HepG2 (cell line): ENCODE measurements around the gene CDK3. TPM values are rescaled to one million over a fixed set of nuclear protein-coding genes. Genes with fewer than 3 reads are reported as not detected.
A peak's percentile ranks its signal among the peaks of the same experiment; 100 is the strongest.

Source experiments
- CREM ChIP-seq, 2 experiments: sonication (generic) in 1 of 2; formaldehyde crosslinking in 1 of 2; IDR thresholded peaks; 2 replicates each; pipeline versions ENCODE4 v1.4.0 to v1.6.1; 2016 to 2020; ENCODE audit warnings: antibody characterized with exemption in 1 of 2, mild to moderate bottlenecking in 1 of 2, missing genetic modification reagents in 1 of 2
- ETV5 ChIP-seq: IDR thresholded peaks from 2 replicates; pipeline ENCODE4 v1.6.1; 2018; ENCODE audit warnings: missing biosample characterization, missing genetic modification reagents, inconsistent platforms, borderline replicate concordance
- FOXK2 ChIP-seq: fragments of 450-650 bp; IDR thresholded peaks from 2 replicates; pipeline ENCODE4 v1.6.1; 2016
- FOXO4 ChIP-seq: sonication (generic); formaldehyde crosslinking; conservative IDR thresholded peaks from 2 replicates; pipeline ENCODE4 v1.8.1; 2023; ENCODE audit warnings: missing genetic modification reagents
- HINFP ChIP-seq: sonication (generic); formaldehyde crosslinking; IDR thresholded peaks from 2 replicates; pipeline ENCODE4 v1.4.0; 2020; ENCODE audit warnings: low read depth, mild to moderate bottlenecking, missing genetic modification reagents
- HNRNPL ChIP-seq: fragments of 200-400 bp; formaldehyde crosslinking; IDR thresholded peaks from 2 replicates; pipeline ENCODE4 v1.6.1; 2017; ENCODE audit warnings: mild to moderate bottlenecking, low read depth, low read length
- KDM3A ChIP-seq: IDR thresholded peaks from 2 replicates; pipeline ENCODE4 v1.6.1; 2018; ENCODE audit warnings: low read depth, missing compliant biosample characterization
- LRRFIP1 ChIP-seq: sonication (generic); formaldehyde crosslinking; conservative IDR thresholded peaks from 2 replicates; pipeline ENCODE4 v1.4.0; 2020; ENCODE audit warnings: missing genetic modification reagents
- NFATC3 ChIP-seq: sonication (generic); formaldehyde crosslinking; IDR thresholded peaks from 2 replicates; pipeline ENCODE4 v1.5.1; 2020; ENCODE audit warnings: mild to moderate bottlenecking, missing genetic modification reagents
- PHF20 ChIP-seq: sonication (generic); formaldehyde crosslinking; IDR thresholded peaks from 2 replicates; pipeline ENCODE4 v1.5.0; 2020; ENCODE audit warnings: mild to moderate bottlenecking, missing genetic modification reagents
- RFX1 ChIP-seq: fragments of 450-650 bp; IDR thresholded peaks from 2 replicates; pipeline ENCODE4 v1.6.1; 2017
- RFXAP ChIP-seq: sonication (generic); formaldehyde crosslinking; IDR thresholded peaks from 2 replicates; pipeline ENCODE4 v1.4.0; 2020; ENCODE audit warnings: missing genetic modification reagents, borderline replicate concordance
- SAFB2 ChIP-seq: sonication (generic); formaldehyde crosslinking; IDR thresholded peaks from 2 replicates; pipeline ENCODE4 v1.5.1; 2020; ENCODE audit warnings: missing genetic modification reagents, low read depth, mild to moderate bottlenecking, borderline replicate concordance
- SALL2 ChIP-seq: sonication (generic); formaldehyde crosslinking; IDR thresholded peaks from 2 replicates; pipeline ENCODE4 v1.8.1; 2023; ENCODE audit warnings: mild to moderate bottlenecking, missing genetic modification reagents, inconsistent platforms
- SKI ChIP-seq: fragments of 450-650 bp; IDR thresholded peaks from one replicate; pipeline ENCODE4 v1.6.1; 2018; ENCODE audit warnings: mild to moderate bottlenecking; ENCODE audit not compliant: partially characterized antibody
- SMYD3 ChIP-seq: sonication (generic); formaldehyde crosslinking; IDR thresholded peaks from 2 replicates; pipeline ENCODE4 v1.8.1; 2023; ENCODE audit warnings: mild to moderate bottlenecking, missing genetic modification reagents
- TFDP2 ChIP-seq: sonication (generic); formaldehyde crosslinking; IDR thresholded peaks from 2 replicates; pipeline ENCODE4 v1.4.0; 2020; ENCODE audit warnings: missing genetic modification reagents
- ZIK1 ChIP-seq: sonication (generic); formaldehyde crosslinking; IDR thresholded peaks from 2 replicates; pipeline ENCODE4 v1.5.0; 2020; ENCODE audit warnings: mild to moderate bottlenecking, low read depth, missing genetic modification reagents, borderline replicate concordance
- ZNF264 ChIP-seq: sonication (generic); formaldehyde crosslinking; IDR thresholded peaks from 2 replicates; pipeline ENCODE4 v1.4.0; 2020; ENCODE audit warnings: missing genetic modification reagents
- ZNF282 ChIP-seq: fragments of 450-650 bp; IDR thresholded peaks from 2 replicates; pipeline ENCODE4 v1.6.1; 2018; ENCODE audit not compliant: partially characterized antibody
- ZNF432 ChIP-seq: sonication (generic); formaldehyde crosslinking; IDR thresholded peaks from 2 replicates; pipeline ENCODE4 v1.5.0; 2020; ENCODE audit warnings: missing genetic modification reagents, mild to moderate bottlenecking, borderline replicate concordance
- ZNF567 ChIP-seq: sonication (generic); formaldehyde crosslinking; IDR thresholded peaks from 2 replicates; pipeline ENCODE4 v1.8.1; 2023; ENCODE audit warnings: mild to moderate bottlenecking, missing genetic modification reagents, borderline replicate concordance
- ZNF629 ChIP-seq: sonication (generic); formaldehyde crosslinking; conservative IDR thresholded peaks from 2 replicates; pipeline ENCODE4 v1.5.0; 2020; ENCODE audit warnings: missing genetic modification reagents
- polyA plus RNA-seq, 8 experiments: library from polyadenylated mRNA; depleted of rRNA in 3 of 8; stranded (reverse) in 7 of 8; unstranded in 1 of 8; fragments of >200 nt; fragmentation: Illumina TruSeq in 4 of 8; extraction: Trizol in 4 of 8; gene quantifications; 2 replicates each; pipeline versions ENCODE4 v1.2.1 to v1.2.3, GENCODE V29; 2011 to 2016; ENCODE audit warnings: low read depth in 4 of 8, missing spikeins in 1 of 8, mixed read lengths in 1 of 8; ENCODE audit not compliant: insufficient read depth in 1 of 8
- total RNA-seq, 5 experiments: library from RNA; depleted of rRNA; stranded (reverse); fragments of >200 nt; fragmentation: Illumina TruSeq; extraction: Trizol; gene quantifications; 2 replicates each; pipeline ENCODE4 v1.2.3, GENCODE V29; 2016; ENCODE audit warnings: low read depth in 1 of 5

Gene CDK3
- total and polyA plus RNA-seq, 2 of the 13 experiments (the other 11 are each of a cell fraction or from before 2014, with no cell fraction given): 5.8 to 11.4 TPM

- TF ChIP-seq FOXK2: peak; percentile 79
- TF ChIP-seq KDM3A (CRISPR knock-in tag): no peak
- TF ChIP-seq SALL2 (CRISPR knock-in tag): peak; percentile 66; the same call in 1 of the 2 replicates
- peak; percentile 81; the same call in 1 of the 2 replicates for TF ChIP-seq RFXAP (CRISPR knock-in tag)
- TF ChIP-seq ZNF282: no peak
- TF ChIP-seq ZNF567 (CRISPR knock-in tag): no peak
- TF ChIP-seq RFX1: no peak
- peak; percentile 38 for TF ChIP-seq ETV5 (CRISPR knock-in tag)
- no peak for TF ChIP-seq NFATC3
- TF ChIP-seq PHF20 (CRISPR knock-in tag): no peak
- peak; percentile 86 for TF ChIP-seq ZNF264
- TF ChIP-seq HNRNPL: peak; percentile 88
- TF ChIP-seq LRRFIP1 (CRISPR knock-in tag): no peak
- TF ChIP-seq SAFB2: 0 out of 2 replicates have a peak, but pooled peaks have one; percentile 43
- TF ChIP-seq HINFP (CRISPR knock-in tag): peak; percentile 77
- TF ChIP-seq ZIK1 (CRISPR knock-in tag): no peak
- TF ChIP-seq ZNF432 (CRISPR knock-in tag): no peak
- 0 out of 2 replicates have a peak, but pooled peaks have one; percentile 70 for TF ChIP-seq SMYD3 (CRISPR knock-in tag)
- TF ChIP-seq ZNF629 (CRISPR knock-in tag): peak; percentile 47
- TF ChIP-seq CREM (IDR thresholded peaks at IDR 0.05): peak; percentile 64; the same call in 1 of the 2 replicates
- TF ChIP-seq CREM (CRISPR knock-in tag; IDR thresholded peaks at IDR 0.05): no peak
- peak; percentile 88 for TF ChIP-seq SKI
- no peak for TF ChIP-seq FOXO4 (CRISPR knock-in tag)
- peak; percentile 48; the same call in 1 of the 2 replicates for TF ChIP-seq TFDP2
Observed at GRCh38 chr17:75996665-75997590, 3.7 kb upstream of the CDK3 start (continued).
